Measurements from ENCODE around the gene HEATR5A.

Gene HEATR5A

DNA sequence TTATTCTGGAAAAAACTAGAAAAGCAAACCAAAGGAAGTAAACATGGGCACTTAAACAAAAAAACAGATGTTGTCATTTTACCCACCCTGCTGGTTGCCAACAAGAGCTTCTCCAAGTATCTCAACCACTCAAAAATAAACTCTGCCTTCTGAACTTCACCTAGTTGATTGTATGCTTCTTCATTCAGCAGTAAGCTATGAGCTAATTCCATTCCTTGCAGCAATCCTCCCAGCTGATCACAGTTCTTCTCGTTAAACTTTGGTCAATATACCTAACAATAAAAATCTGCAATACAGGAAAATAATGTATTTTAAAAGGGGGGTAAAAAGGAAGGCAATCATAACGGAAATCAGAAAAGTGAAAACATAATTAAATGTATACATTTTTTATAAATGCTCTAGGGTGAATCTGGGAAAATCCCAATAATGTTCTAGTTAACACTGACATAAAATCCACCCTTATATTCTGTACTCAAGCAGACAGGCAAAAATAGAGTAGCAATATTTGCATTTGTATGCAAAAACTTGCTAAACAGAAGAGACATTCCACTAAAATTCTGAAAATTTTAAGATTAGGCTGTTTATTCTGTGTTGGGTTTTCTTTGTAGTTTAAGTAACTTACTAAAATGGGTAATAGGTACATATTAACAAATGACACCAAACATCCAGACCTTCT is 17.4 kb downstream of the HEATR5A start:
- TF ChIP-seq, protein P1, sequence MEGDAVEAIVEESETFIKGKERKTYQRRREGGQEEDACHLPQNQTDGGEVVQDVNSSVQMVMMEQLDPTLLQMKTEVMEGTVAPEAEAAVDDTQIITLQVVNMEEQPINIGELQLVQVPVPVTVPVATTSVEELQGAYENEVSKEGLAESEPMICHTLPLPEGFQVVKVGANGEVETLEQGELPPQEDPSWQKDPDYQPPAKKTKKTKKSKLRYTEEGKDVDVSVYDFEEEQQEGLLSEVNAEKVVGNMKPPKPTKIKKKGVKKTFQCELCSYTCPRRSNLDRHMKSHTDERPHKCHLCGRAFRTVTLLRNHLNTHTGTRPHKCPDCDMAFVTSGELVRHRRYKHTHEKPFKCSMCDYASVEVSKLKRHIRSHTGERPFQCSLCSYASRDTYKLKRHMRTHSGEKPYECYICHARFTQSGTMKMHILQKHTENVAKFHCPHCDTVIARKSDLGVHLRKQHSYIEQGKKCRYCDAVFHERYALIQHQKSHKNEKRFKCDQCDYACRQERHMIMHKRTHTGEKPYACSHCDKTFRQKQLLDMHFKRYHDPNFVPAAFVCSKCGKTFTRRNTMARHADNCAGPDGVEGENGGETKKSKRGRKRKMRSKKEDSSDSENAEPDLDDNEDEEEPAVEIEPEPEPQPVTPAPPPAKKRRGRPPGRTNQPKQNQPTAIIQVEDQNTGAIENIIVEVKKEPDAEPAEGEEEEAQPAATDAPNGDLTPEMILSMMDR (IDR thresholded peaks at IDR 0.05; ENCODE audit: low read depth, low read length): no peak
- TF ChIP-seq, protein P2, sequence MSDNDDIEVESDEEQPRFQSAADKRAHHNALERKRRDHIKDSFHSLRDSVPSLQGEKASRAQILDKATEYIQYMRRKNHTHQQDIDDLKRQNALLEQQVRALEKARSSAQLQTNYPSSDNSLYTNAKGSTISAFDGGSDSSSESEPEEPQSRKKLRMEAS (IDR thresholded peaks at IDR 0.05; ENCODE audit: low read depth, low read length): no peak
- no peak for TF ChIP-seq MYC (IDR thresholded peaks at IDR 0.05; ENCODE audit: low read depth, low read length)
- no peak for TF ChIP-seq POLR2A (IDR thresholded peaks at IDR 0.05; ENCODE audit: extremely low read depth, insufficient read length)
- no peak for DNase-seq (ENCODE audit: low read depth)

DNA sequence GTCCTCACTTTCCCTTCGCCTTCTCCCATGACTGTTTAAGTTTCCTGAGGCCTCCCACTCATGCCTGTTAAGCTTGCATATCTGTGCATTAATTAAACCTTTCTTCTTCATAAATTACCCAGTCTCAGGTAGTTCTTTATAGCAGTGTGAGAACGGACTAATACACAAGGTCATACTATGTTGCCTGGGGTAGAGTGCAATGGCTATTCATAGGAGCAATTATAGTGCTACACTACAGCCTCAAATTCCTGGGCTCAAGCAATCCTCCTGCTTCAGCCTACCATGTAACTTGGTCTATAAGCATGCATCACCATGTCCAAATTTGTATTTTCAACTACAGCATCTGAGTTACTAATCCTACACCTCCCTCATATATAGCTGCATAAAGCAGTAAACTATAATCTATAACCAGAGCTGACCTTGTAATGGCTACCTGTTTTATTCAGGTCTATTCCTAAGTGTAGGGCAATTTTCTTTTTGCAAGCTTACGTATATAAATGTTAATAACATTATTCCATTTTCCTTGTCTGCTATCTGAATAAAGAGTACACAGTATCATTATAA is 18.9 kb downstream of the HEATR5A start:
- DNase-seq (ENCODE audit: low read depth): no peak
- no peak for TF ChIP-seq POLR2A (IDR thresholded peaks at IDR 0.05; ENCODE audit: extremely low read depth, insufficient read length)
- no peak for TF ChIP-seq MYC (IDR thresholded peaks at IDR 0.05; ENCODE audit: low read depth, low read length)
- TF ChIP-seq, protein P1 (IDR thresholded peaks at IDR 0.05; ENCODE audit: low read depth, low read length): no peak
- TF ChIP-seq, protein P2 (IDR thresholded peaks at IDR 0.05; ENCODE audit: low read depth, low read length): no peak
- no peak overlapping the region for H3K4me3 ChIP-seq (ENCODE audit: low read depth, low read length)

More for the DNA sequence above, 17.4 kb downstream of the HEATR5A start:
- H3K4me3 ChIP-seq (ENCODE audit: low read depth, low read length): no peak overlapping the region

DNA sequence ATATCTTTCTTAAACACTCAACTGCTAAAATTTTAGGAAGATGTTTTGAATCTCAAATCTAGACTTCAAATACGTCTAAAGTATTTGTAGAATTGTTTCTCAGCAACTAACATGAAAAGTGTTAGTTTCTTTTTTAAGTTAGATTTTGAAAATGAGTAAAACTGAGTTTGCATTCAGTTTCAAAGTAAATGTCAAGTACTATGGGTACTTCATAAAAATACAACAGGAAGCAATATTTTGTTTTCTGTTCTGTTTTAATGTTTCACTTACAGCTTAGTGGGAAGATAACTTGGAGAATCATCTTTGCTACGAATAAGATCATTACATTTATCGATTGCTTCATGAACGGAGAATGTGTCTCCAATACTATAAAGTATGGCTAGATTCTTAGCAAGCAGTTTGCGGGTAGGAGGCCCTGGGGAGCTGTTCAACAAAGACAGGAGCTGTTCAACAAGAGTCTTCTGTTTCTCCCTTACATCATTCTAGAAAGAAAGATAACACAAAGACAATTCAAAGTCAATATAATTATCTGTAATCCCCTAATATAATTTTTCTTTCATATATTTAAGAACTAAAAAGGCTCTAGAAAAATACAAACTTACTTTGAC is 20.2 kb downstream of the HEATR5A start:
- no peak for DNase-seq (ENCODE audit: low read depth)
- H3K4me3 ChIP-seq (ENCODE audit: low read depth, low read length): no peak overlapping the region
- TF ChIP-seq, protein P1 (IDR thresholded peaks at IDR 0.05; ENCODE audit: low read depth, low read length): no peak

DNA sequence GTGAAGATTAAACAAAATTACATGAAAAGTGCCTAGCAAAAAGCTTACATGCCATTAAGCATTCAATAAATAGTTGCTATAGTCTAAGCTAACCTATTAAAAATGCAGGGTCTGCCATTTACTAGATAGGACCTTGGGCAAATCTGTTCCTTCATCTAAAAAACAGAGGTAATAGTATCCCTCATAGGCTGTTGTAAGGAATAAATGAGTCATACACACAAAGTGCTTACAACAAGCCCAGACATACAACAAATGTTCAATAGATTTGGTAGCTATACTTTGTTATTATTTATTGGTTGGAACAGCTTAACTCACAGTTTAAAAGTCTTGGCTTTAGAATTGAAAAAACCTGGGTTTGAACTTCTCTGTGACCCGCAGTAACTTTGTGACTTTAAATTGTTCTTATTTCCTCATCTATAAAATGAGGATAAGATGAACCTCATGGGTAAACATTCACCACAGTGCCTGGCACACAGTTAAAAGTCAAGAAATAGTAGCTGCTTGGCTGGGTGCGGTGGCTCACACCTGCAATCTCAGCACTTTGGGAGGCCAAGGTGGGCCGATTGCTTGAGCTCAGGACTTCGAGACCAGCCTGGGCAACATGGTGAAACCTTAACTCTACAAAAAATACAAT is 24.7 kb downstream of the HEATR5A start:
- no peak for DNase-seq (ENCODE audit: low read depth)
- H3K4me3 ChIP-seq (ENCODE audit: low read depth, low read length): no peak overlapping the region
- TF ChIP-seq, protein P1 (IDR thresholded peaks at IDR 0.05; ENCODE audit: low read depth, low read length): no peak
- no peak for TF ChIP-seq POLR2A (IDR thresholded peaks at IDR 0.05; ENCODE audit: extremely low read depth, insufficient read length)
- no peak for TF ChIP-seq MYC (IDR thresholded peaks at IDR 0.05; ENCODE audit: low read depth, low read length)
- TF ChIP-seq, protein P2 (IDR thresholded peaks at IDR 0.05; ENCODE audit: low read depth, low read length): no peak

DNA sequence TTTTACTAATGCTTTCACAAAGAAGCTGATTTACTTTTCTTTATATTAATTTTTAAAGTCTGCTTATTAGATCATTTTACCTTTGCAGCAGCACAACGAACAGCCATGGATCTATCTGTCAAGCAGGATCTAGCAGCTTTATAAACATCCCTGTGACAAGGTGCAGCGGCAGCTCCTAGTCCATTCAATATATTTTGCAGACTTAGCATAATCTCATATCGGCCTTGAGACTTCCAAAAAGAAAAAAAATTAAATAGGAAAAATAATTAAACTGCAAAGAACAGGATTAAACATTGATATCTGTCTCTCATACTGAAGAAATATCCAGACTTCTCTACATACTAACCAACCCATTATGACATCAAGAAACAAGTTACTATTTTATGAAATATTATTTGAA is 25.2 kb downstream of the HEATR5A start:
- no peak overlapping the region for H3K4me3 ChIP-seq (ENCODE audit: low read depth, low read length)
- no peak for DNase-seq (ENCODE audit: low read depth)
- TF ChIP-seq POLR2A (IDR thresholded peaks at IDR 0.05; ENCODE audit: extremely low read depth, insufficient read length) (no peak), MYC (IDR thresholded peaks at IDR 0.05; ENCODE audit: low read depth, low read length) (no peak)
- TF ChIP-seq, protein P2 (IDR thresholded peaks at IDR 0.05; ENCODE audit: low read depth, low read length): no peak
- TF ChIP-seq, protein P1 (IDR thresholded peaks at IDR 0.05; ENCODE audit: low read depth, low read length): no peak

Measured in NB4 (cell line).